IPS-20b (cell line): ENCODE data around the gene C2orf74.

ENCODE experiments used
- H3K27ac ChIP-seq: one replicate; pipeline ENCODE4 v1.5.1; 2013; ENCODE audit warnings: low read length
- H3K27me3 ChIP-seq: 2 replicates; pipeline ENCODE4 v1.6.1; 2013; ENCODE audit warnings: mild to moderate bottlenecking, low read length, inconsistent platforms; ENCODE audit not compliant: insufficient read depth
- H3K36me3 ChIP-seq: 2 replicates; pipeline ENCODE4 v1.6.1; 2013; ENCODE audit warnings: low read depth, mild to moderate bottlenecking, inconsistent platforms, low read length, moderate library complexity; ENCODE audit not compliant: insufficient read depth
- H3K4me1 ChIP-seq: 2 replicates; pipeline ENCODE4 v1.6.1; 2013; ENCODE audit warnings: mild to moderate bottlenecking, control low read depth, inconsistent platforms, low read length, moderate library complexity; ENCODE audit not compliant: insufficient read depth
- H3K4me3 ChIP-seq: 2 replicates; pipeline ENCODE4 v1.5.1; 2013; ENCODE audit warnings: mild to moderate bottlenecking, low read length, inconsistent platforms
- H3K9ac ChIP-seq: 2 replicates; pipeline ENCODE4 v1.6.1; 2013; ENCODE audit warnings: low read depth, mild to moderate bottlenecking, inconsistent platforms, low read length, moderate library complexity
- H3K9me3 ChIP-seq: 2 replicates; pipeline ENCODE4 v1.6.1; 2013; ENCODE audit warnings: mild to moderate bottlenecking, low read depth, low read length, inconsistent platforms; ENCODE audit not compliant: insufficient read depth

Gene C2orf74

GRCh38 chr2:61175036-61175435 lies 13.0 kb downstream of the C2orf74 start:
- Histone ChIP-seq H3K9me3 (no peaks in the 10 kb centered on the region), H3K27ac (no peak overlapping the region), H3K27me3 (peaks cover 23% of the 10 kb centered on the region), H3K4me3 (no peak overlapping the region), H3K9ac (no peak overlapping the region), H3K4me1 (peaks cover 12% of the 10 kb centered on the region; the same call in 1 of the 2 replicates), H3K36me3 (peaks cover 6% of the 10 kb centered on the region; the same call in 1 of the 2 replicates)

- Histone ChIP-seq H3K27ac (peak overlapping the region; percentile 40), H3K9me3 (no peaks in the 10 kb centered on the region), H3K9ac (peak overlapping the region; percentile 90), H3K36me3 (peaks cover 24% of the 10 kb centered on the region), H3K4me1 (peaks cover 12% of the 10 kb centered on the region; the same call in 1 of the 2 replicates), H3K4me3 (peak overlapping the region; percentile 83), H3K27me3 (peaks cover 23% of the 10 kb centered on the region)
Measured at GRCh38 chr2:61176755-61177726, 15.1 kb downstream of the C2orf74 start.

DNA sequence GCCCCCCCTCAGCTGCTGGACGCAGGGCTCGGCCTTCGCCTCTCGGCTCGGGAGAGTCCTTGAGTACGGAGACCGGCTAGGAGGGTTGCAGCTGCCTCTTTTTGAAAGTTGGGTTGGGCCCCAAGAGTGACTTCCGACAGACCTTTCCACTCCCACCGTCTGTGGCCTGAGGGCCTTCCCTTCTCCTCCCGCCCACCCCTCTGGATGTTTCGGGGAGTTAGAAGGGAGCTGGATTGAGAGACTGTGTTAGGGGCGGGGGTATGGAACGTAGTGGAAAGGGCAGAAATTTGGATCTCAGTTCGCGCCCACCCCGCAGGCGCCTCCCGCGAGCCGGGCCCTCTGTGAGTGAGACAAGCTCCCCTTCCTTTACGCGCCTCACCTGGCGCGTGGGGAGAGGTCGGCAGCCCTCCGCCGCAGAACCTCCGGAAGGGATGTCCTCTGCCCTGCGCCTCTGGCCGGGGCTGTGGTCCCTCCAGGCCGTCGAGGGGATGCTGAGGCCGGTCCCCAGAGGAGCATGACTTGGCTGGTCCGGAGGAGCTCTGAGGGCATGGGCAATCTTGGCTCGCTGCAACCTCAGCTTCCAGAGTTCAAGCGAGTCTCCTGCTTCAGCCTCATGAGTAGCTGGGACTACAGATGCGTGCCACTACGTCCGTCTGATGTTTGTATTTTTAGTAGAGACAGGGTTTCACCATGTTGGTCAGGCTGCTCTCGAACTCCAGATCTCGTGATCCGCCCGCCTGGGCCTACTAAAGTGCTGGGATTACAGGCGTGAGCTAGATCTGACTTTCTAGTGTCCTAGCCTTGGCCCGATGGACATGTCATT lies 15.9 kb downstream of the C2orf74 start:
- no peaks in the 10 kb centered on the region for H3K9me3 ChIP-seq
- H3K36me3 ChIP-seq, result peaks cover 32% of the 10 kb centered on the region
- H3K27ac ChIP-seq, result peak overlapping the region; percentile 39
- peaks cover 23% of the 10 kb centered on the region for H3K27me3 ChIP-seq
- peak overlapping the region; percentile 83 for H3K4me3 ChIP-seq
- H3K9ac ChIP-seq, result peak overlapping the region; percentile 85; the same call in 1 of the 2 replicates
- peaks cover 12% of the 10 kb centered on the region; the same call in 1 of the 2 replicates for H3K4me1 ChIP-seq

GRCh38 chr2:61178603-61179545 lies 16.9 kb downstream of the C2orf74 start:
- Histone ChIP-seq H3K27ac (no peak overlapping the region), H3K36me3 (peaks cover 42% of the 10 kb centered on the region), H3K9me3 (no peaks in the 10 kb centered on the region), H3K4me3 (peak overlapping the region; percentile 83), H3K9ac (peak overlapping the region; percentile 20), H3K4me1 (peaks cover 12% of the 10 kb centered on the region; the same call in 1 of the 2 replicates), H3K27me3 (peaks cover 23% of the 10 kb centered on the region)

DNA sequence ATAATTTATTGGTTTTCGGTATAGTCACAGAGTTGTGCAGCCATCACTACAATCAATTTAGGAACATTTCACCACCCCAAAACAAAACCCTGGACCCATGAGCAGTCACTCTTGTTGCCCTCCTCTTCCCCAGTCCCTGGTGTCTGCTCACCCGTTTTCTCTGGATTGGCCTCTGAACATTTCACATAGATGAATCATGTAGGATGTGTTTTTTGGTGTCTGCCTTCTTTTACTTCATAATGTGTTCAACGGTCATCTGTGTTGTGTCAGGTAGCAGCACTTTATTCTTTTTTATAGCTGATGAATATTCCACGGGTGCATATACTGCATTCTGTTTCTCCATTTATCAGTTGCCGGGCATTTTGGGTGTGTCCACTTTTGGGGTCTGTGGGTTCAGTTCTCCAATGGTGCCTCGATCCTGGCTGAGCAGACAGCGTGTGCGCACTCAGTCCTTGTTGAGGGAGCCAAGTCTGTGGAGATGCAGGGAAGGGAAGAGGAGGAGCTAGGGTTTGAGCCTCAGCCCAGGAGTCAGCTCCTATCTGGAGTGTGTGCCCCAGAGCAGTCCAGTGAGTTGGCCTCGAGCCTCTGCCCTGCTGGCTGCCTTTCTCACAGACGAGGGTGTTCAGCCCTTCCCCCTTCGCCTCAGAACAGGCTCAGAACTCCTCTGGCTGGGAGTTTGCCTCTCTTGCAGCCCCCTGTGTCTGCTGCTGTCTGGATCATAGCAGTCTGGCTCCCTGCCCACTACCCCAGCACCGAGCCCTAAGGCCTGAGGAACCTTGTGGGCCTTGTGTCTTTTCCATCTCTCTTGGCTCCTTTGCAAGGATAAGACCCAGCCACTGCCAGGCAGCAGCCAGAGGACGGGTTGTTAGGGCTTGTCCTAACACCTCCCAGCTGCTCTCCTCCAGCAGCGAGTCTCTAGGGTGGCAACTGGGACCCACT lies 18.0 kb downstream of the C2orf74 start:
- no peaks in the 10 kb centered on the region for H3K9me3 ChIP-seq
- peaks cover 12% of the 10 kb centered on the region; the same call in 1 of the 2 replicates for H3K4me1 ChIP-seq
- H3K27ac ChIP-seq, result no peak overlapping the region
- peaks cover 17% of the 10 kb centered on the region for H3K27me3 ChIP-seq
- H3K9ac ChIP-seq, result peak overlapping the region; percentile 21; the same call in 1 of the 2 replicates
- H3K4me3 ChIP-seq, result no peak overlapping the region
- H3K36me3 ChIP-seq, result peaks cover 53% of the 10 kb centered on the region

DNA sequence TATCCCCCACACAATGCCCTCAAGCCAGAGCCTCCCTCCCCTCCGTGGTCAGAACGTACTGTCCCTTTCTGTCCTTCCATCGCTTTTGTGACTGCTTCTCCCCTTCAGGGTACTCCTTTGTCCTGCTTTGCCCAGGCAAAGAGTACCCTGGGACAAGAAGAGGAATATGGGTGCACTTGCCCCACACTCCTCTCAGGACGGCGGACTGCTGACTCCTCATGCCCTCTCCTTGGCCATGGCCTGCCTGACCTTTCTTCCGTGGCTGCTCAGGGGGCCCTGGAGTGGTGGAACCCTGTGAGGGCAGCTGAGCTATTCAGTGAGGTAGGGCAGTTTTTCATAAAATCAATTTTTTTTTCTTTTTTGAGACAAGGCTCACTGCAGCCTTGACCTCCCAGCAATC lies 18.7 kb downstream of the C2orf74 start:
- Histone ChIP-seq H3K27ac (no peak overlapping the region), H3K27me3 (peaks cover 10% of the 10 kb centered on the region), H3K9ac (no peak overlapping the region), H3K36me3 (peaks cover 60% of the 10 kb centered on the region), H3K9me3 (no peaks in the 10 kb centered on the region), H3K4me3 (no peak overlapping the region), H3K4me1 (peaks cover 19% of the 10 kb centered on the region; the same call in 1 of the 2 replicates)

DNA sequence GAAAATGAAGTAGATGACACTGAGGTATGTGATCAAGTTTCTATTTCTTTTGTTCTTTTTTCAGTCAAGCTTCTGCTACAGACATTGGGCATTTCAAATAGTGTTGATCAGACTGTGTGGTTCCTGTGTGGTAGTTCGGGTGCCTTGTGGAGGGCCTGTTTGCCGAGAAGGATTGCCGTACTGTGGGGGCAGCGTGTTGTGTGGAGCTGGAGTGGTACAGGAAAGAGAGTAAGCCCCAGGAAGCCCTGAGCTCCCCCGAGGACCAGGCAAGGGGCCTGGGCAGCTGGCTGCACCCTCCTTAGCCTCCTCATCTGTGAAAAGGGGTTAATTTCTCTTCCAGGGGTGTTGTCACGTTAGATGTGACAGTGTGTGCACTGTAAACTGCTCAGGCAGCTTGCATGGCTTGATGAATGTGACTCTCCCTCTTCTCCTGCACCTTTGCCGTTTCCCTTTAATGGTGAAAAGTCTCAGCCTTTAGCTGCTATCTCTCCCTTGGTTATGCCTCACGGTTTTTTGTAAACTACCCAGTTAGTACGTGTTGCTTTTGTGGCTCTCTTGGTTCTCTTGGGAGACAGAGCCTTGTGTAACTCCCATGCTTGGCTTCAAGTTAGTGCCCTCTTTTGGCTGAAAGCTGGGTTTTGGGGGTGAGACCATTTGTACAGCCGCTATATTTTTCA lies 19.5 kb downstream of the C2orf74 start:
- peaks cover 2% of the 10 kb centered on the region for H3K27me3 ChIP-seq
- H3K4me3 ChIP-seq, result no peak overlapping the region
- H3K9me3 ChIP-seq, result no peaks in the 10 kb centered on the region
- H3K4me1 ChIP-seq, result peaks cover 15% of the 10 kb centered on the region; the same call in 1 of the 2 replicates
- H3K27ac ChIP-seq, result no peak overlapping the region
- no peak overlapping the region for H3K9ac ChIP-seq
- H3K36me3 ChIP-seq, result peaks cover 68% of the 10 kb centered on the region

DNA sequence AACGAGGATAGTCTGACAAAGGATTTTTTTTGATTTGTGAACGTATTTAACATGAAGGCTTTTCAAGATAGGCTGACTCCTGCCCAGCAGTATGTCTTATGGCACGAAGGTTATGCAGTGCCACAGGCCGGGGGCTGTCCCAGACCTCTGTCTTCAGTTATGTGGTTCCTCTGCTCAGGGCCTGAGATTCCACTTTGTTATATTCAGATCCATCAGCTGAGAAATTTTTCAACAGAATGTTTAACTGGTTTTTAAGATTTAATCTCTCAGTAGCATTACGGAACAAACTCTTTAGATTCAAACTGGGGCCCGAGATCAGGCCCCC lies 20.0 kb downstream of the C2orf74 start:
- peaks cover 14% of the 10 kb centered on the region; the same call in 1 of the 2 replicates for H3K4me1 ChIP-seq
- H3K9me3 ChIP-seq, result no peaks in the 10 kb centered on the region
- H3K4me3 ChIP-seq, result no peak overlapping the region
- no peak overlapping the region for H3K9ac ChIP-seq
- peaks cover 73% of the 10 kb centered on the region for H3K36me3 ChIP-seq
- H3K27me3 ChIP-seq, result no peaks in the 10 kb centered on the region
- H3K27ac ChIP-seq, result no peak overlapping the region

- H3K9me3 ChIP-seq, result no peaks in the 10 kb centered on the region
- no peaks in the 10 kb centered on the region for H3K27me3 ChIP-seq
- H3K36me3 ChIP-seq, result peaks cover 91% of the 10 kb centered on the region
- no peak overlapping the region for H3K27ac ChIP-seq
- H3K4me1 ChIP-seq, result peaks cover 10% of the 10 kb centered on the region; the same call in 1 of the 2 replicates
- no peak overlapping the region for H3K4me3 ChIP-seq
- no peak overlapping the region for H3K9ac ChIP-seq
Measured at GRCh38 chr2:61183795-61184194, 21.8 kb downstream of the C2orf74 start.

GRCh38 chr2:61184263-61184662 lies 22.3 kb downstream of the C2orf74 start:
- Histone ChIP-seq H3K9me3 (no peaks in the 10 kb centered on the region), H3K27ac (no peak overlapping the region), H3K36me3 (peaks cover 96% of the 10 kb centered on the region), H3K4me1 (peaks cover 10% of the 10 kb centered on the region; the same call in 1 of the 2 replicates), H3K27me3 (no peaks in the 10 kb centered on the region), H3K4me3 (no peak overlapping the region), H3K9ac (no peak overlapping the region)
